GM18870 (cell line): Measurements from ENCODE around the gene BCL2.

Experiments used
- ATAC-seq: cut with Tn5 transposase; IDR thresholded peaks from one replicate; pipeline ENCODE4 v1.9.1; 2021; ENCODE audit warnings: moderate library complexity; ENCODE audit not compliant: unreplicated experiment

Gene BCL2

GRCh38 chr18:63162271-63163014 is 157.1 kb downstream of the BCL2 start:
- peak; percentile 15 for ATAC-seq

GRCh38 chr18:63161761-63162195 is 157.8 kb downstream of the BCL2 start:
- ATAC-seq, result peak; percentile 60

- peak; percentile 16 for ATAC-seq
Measured at GRCh38 chr18:63161032-63161760, 158.4 kb downstream of the BCL2 start.

GRCh38 chr18:63160172-63160995 is 159.2 kb downstream of the BCL2 start:
- ATAC-seq, result no peak

- ATAC-seq, result no peak
Measured at GRCh38 chr18:63159590-63159989, 160.0 kb downstream of the BCL2 start.

GRCh38 chr18:63158676-63159291 is 160.8 kb downstream of the BCL2 start:
- peak; percentile 22 for ATAC-seq

- no peak for ATAC-seq
Measured at GRCh38 chr18:63158012-63158631, 161.4 kb downstream of the BCL2 start.

GRCh38 chr18:63157293-63158011 is 162.1 kb downstream of the BCL2 start:
- ATAC-seq, result peak; percentile 14

- ATAC-seq, result no peak
Measured at GRCh38 chr18:63155910-63156773, 163.4 kb downstream of the BCL2 start.

- ATAC-seq, result peak; percentile 22
Measured at GRCh38 chr18:63155169-63155852, 164.3 kb downstream of the BCL2 start.

- ATAC-seq, result no peak
Measured at GRCh38 chr18:63154350-63155152, 165.0 kb downstream of the BCL2 start.

GRCh38 chr18:63152791-63153190 is 166.8 kb downstream of the BCL2 start:
- no peak for ATAC-seq

GRCh38 chr18:63152096-63152495 is 167.5 kb downstream of the BCL2 start:
- no peak for ATAC-seq

GRCh38 chr18:63151539-63151938 is 168.0 kb downstream of the BCL2 start:
- ATAC-seq, result no peak

GRCh38 chr18:63150942-63151421 is 168.6 kb downstream of the BCL2 start:
- peak; percentile 34 for ATAC-seq

- no peak for ATAC-seq
Measured at GRCh38 chr18:63150326-63150725, 169.2 kb downstream of the BCL2 start.

GRCh38 chr18:63149302-63149587 is 170.3 kb downstream of the BCL2 start:
- no peak for ATAC-seq
